A549 (cell line): Measurements from ENCODE around the gene ACACA. TPM values are rescaled to one million over a fixed set of nuclear protein-coding genes. Genes with fewer than 3 reads are reported as not detected.

ENCODE experiments used
- ATAC-seq, 2 experiments: fragments of 200-7000 bp in 1 of 2; fragments of >200 bp in 1 of 2; cut with Nextera tagmentation in 1 of 2; cut with Tn5 transposase in 1 of 2; 3 replicates each; pipeline versions ENCODE4 v1.8.0 to v1.9.1; 2018 to 2020; ENCODE audit warnings: mild to moderate bottlenecking in 1 of 2, moderate library complexity in 1 of 2
- CTCF ChIA-PET: fragments of 300-600 bp; sonication (Branson Sonifier 250); formaldehyde crosslinking; extraction: SDS; loops from one replicate; lab custom pipeline; 2021; ENCODE audit warnings: antibody characterized with exemption, inconsistent platforms; lab: Yijun Ruan, JAX
- POLR2A ChIA-PET: fragments of 350-600 bp; formaldehyde crosslinking; extraction: SDS; loops from one replicate; lab custom pipeline; 2021; ENCODE audit warnings: antibody characterized with exemption, inconsistent platforms; lab: Yijun Ruan, JAX
- DNase-seq, 2 experiments: peaks; one replicate each; pipeline versions ENCODE4 v3.0.0 to v3.0.0-alpha.2; 2011 to 2016; ENCODE audit warnings: low read depth in 1 of 2, low spot score in 1 of 2
- FAIRE-seq: peaks from 2 replicates; lab custom pipeline; 2011; peaks lifted over from hg19 to GRCh38; lab: Jason Lieb, UNC
- H3K27ac ChIP-seq, 2 experiments: fragments of >200 bp; sonication (Bioruptor Twin); formaldehyde crosslinking; 3 replicates each; pipeline ENCODE4 v1.5.1; 2016 to 2017
- H3K4me1 ChIP-seq: fragments of >200 bp; sonication (Bioruptor Twin); formaldehyde crosslinking; 3 replicates; pipeline ENCODE4 v1.6.1; 2016
- H3K4me2 ChIP-seq: fragments of >200 bp; sonication (Bioruptor Twin); formaldehyde crosslinking; 3 replicates; pipeline ENCODE4 v1.6.1; 2016
- H3K4me3 ChIP-seq: fragments of >200 bp; sonication (Bioruptor Twin); formaldehyde crosslinking; 3 replicates; pipeline ENCODE4 v1.5.1; 2016
- H3K9me3 ChIP-seq: fragments of >200 bp; sonication (Bioruptor Twin); formaldehyde crosslinking; 3 replicates; pipeline ENCODE4 v1.6.1; 2016
- CBX8 ChIP-seq: fragments of 200-600 bp; sonication (generic); IDR thresholded peaks from 2 replicates; pipeline ENCODE4 v1.6.1; 2016
- CHD2 ChIP-seq: fragments of 150-350 bp; IDR thresholded peaks from 2 replicates; pipeline ENCODE4 v1.6.1; 2014; ENCODE audit warnings: low read length; ENCODE audit not compliant: partially characterized antibody
- CTCF ChIP-seq: fragments of >200 bp; sonication (Bioruptor Twin); formaldehyde crosslinking; IDR thresholded peaks from 3 replicates; pipeline ENCODE4 v1.5.1; 2016
- E2F6 ChIP-seq: IDR thresholded peaks from 2 replicates; pipeline ENCODE4 v1.6.1; 2012; ENCODE audit warnings: low read depth, borderline replicate concordance
- EP300 ChIP-seq, 2 experiments: fragments of >200 bp; sonication (Bioruptor Twin); formaldehyde crosslinking; IDR thresholded peaks; 2 replicates in 1 of 2; 3 replicates in 1 of 2; pipeline ENCODE4 v1.6.1; 2016 to 2017
- ESRRA ChIP-seq: fragments of 150-350 bp; IDR thresholded peaks from 2 replicates; pipeline ENCODE4 v1.6.1; 2014; ENCODE audit warnings: mild to moderate bottlenecking, low read length, borderline replicate concordance
- FOSB ChIP-seq: fragments of 250-450 bp; sonication (Bioruptor Pico); IDR thresholded peaks from 2 replicates; pipeline ENCODE4 v1.5.0; 2020; ENCODE audit warnings: mild to moderate bottlenecking, moderate library complexity
- FOXS1 ChIP-seq: fragments of 250-450 bp; sonication (Bioruptor Pico); IDR thresholded peaks from 2 replicates; pipeline ENCODE4 v1.5.0; 2020; ENCODE audit warnings: mild to moderate bottlenecking, moderate library complexity
- GATA3 ChIP-seq: IDR thresholded peaks from 2 replicates; pipeline ENCODE4 v1.6.1; 2012; ENCODE audit warnings: borderline replicate concordance
- HDAC2 ChIP-seq: fragments of 200-600 bp; sonication (generic); IDR thresholded peaks from 2 replicates; pipeline ENCODE4 v1.6.1; 2016
- HMGXB4 ChIP-seq: fragments of 250-450 bp; sonication (Bioruptor Pico); IDR thresholded peaks from 2 replicates; pipeline ENCODE4 v1.5.0; 2021; ENCODE audit warnings: mild to moderate bottlenecking, moderate library complexity, borderline replicate concordance
- HOXB5 ChIP-seq: fragments of 250-450 bp; sonication (Bioruptor Pico); IDR thresholded peaks from 2 replicates; pipeline ENCODE4 v1.5.0; 2020; ENCODE audit warnings: mild to moderate bottlenecking, moderate library complexity
- JUNB ChIP-seq: fragments of >200 bp; sonication (Bioruptor Twin); formaldehyde crosslinking; IDR thresholded peaks from 2 replicates; pipeline ENCODE4 v1.6.1; 2016
- MAFK ChIP-seq: fragments of 450-650 bp; IDR thresholded peaks from 2 replicates; pipeline ENCODE4 v1.6.1; 2014; ENCODE audit not compliant: partially characterized antibody
- MYC ChIP-seq: IDR thresholded peaks from 2 replicates; pipeline ENCODE4 v1.6.1; 2012; ENCODE audit warnings: mild to moderate bottlenecking, inconsistent platforms, low read length, improper control_type of control experiment, borderline replicate concordance
- POLR2AphosphoS2 ChIP-seq: conservative IDR thresholded peaks from 2 replicates; pipeline ENCODE4 v1.6.1; 2012; ENCODE audit warnings: low read length, improper control_type of control experiment, inconsistent platforms
- RCOR1 ChIP-seq: fragments of 150-350 bp; IDR thresholded peaks from 2 replicates; pipeline ENCODE4 v1.6.1; 2014; ENCODE audit warnings: antibody characterized with exemption, low read length, low read depth
- REST ChIP-seq: fragments of 200-600 bp; sonication (generic); IDR thresholded peaks from 2 replicates; pipeline ENCODE4 v1.6.1; 2016; ENCODE audit warnings: antibody characterized with exemption, mild to moderate bottlenecking, moderate library complexity
- RFX5 ChIP-seq: fragments of 450-650 bp; IDR thresholded peaks from 2 replicates; pipeline ENCODE4 v1.7.1; 2014; ENCODE audit warnings: antibody characterized with exemption, mild to moderate bottlenecking, moderate library complexity
- SMC3 ChIP-seq: fragments of >200 bp; sonication (Bioruptor Twin); formaldehyde crosslinking; IDR thresholded peaks from 3 replicates; pipeline ENCODE4 v1.6.1; 2018; ENCODE audit warnings: inconsistent platforms
- TFCP2L1 ChIP-seq: fragments of 250-450 bp; sonication (Bioruptor Pico); IDR thresholded peaks from 2 replicates; pipeline ENCODE4 v1.5.0; 2021; ENCODE audit warnings: mild to moderate bottlenecking
- TP53 ChIP-seq: fragments of 250-450 bp; sonication (Bioruptor Pico); IDR thresholded peaks from 2 replicates; pipeline ENCODE4 v1.5.0; 2021; ENCODE audit warnings: mild to moderate bottlenecking, moderate library complexity
- ZC3H11A ChIP-seq: fragments of 450-650 bp; IDR thresholded peaks from 2 replicates; pipeline ENCODE4 v1.6.1; 2014; ENCODE audit warnings: antibody characterized with exemption, mild to moderate bottlenecking
- ZFP36 ChIP-seq: fragments of 450-650 bp; IDR thresholded peaks from 2 replicates; pipeline ENCODE4 v1.6.1; 2014; ENCODE audit warnings: borderline replicate concordance; ENCODE audit not compliant: partially characterized antibody
- ZNF302 ChIP-seq: fragments of 250-450 bp; sonication (Bioruptor Pico); IDR thresholded peaks from 2 replicates; pipeline ENCODE4 v1.9.0; 2021; ENCODE audit warnings: inconsistent platforms, mild to moderate bottlenecking, moderate library complexity
- ZSCAN20 ChIP-seq: fragments of 250-450 bp; sonication (Bioruptor Pico); IDR thresholded peaks from 2 replicates; pipeline ENCODE4 v1.8.0; 2022; ENCODE audit warnings: mild to moderate bottlenecking, moderate library complexity
- WGBS: methylation state at CpG from one replicate; pipeline ENCODE4 v1.1.6; 2017; ENCODE audit errors: missing lambda C conversion rate; 5-methylcytosine and 5-hydroxymethylcytosine counted together
- polyA plus RNA-seq, 4 experiments: library from polyadenylated mRNA; depleted of rRNA in 3 of 4; stranded (reverse); fragments of >200 nt; fragmentation: RNase III in 1 of 4; extraction: RNeasy Plus Mini Kit Qiagen cat#74134 plus additional on column Dnase treatment in 1 of 4; gene quantifications; 2 replicates in 3 of 4; 3 replicates in 1 of 4; pipeline ENCODE4 v1.2.3, GENCODE V29; 2011 to 2017

The ACACA gene
- polyA plus RNA-seq, 2 of the 4 experiments (the other 2 are of a cell fraction): 51.8 to 112 TPM

- TF ChIP-seq HDAC2 (no peak), ZFP36 (no peak), JUNB (no peak), ESRRA (no peak), RCOR1 (no peak), POLR2AphosphoS2 (no peak)
- TF ChIP-seq, all 56 proteins: peak for 0
Measured at GRCh38 chr17:37211136-37211535, 195.5 kb downstream of the ACACA start (continued).

- 91% methylated on average over 1 of the region's 1 CpG for WGBS
- CTCF ChIA-PET: interaction anchor here (1.1 to 2.0 kb wide), 5 partner anchors 11 to 159 kb away, joined by 3 to 5 read pairs (median 4); no protein-coding TSS in a partner anchor
Measured at GRCh38 chr17:37207103-37207502, 199.5 kb downstream of the ACACA start.

GRCh38 chr17:37206299-37206698 lies 200.3 kb downstream of the ACACA start:
- Histone ChIP-seq H3K9me3 (no peaks in the 10 kb centered on the region), H3K27ac (no peak overlapping the region), H3K4me2 (no peak overlapping the region), H3K4me1 (no peaks in the 10 kb centered on the region), H3K4me3 (no peak overlapping the region)
- DNase-seq (no peak), ATAC-seq (no peak), FAIRE-seq (no peak)
- CTCF ChIA-PET: interaction anchor here (0.6 to 2.0 kb wide), 4 partner anchors 12 to 1285 kb away, joined by 4 to 5 read pairs (median 4); no protein-coding TSS in a partner anchor
- POLR2A ChIA-PET: no interaction called here
- TF ChIP-seq EP300 (IDR thresholded peaks at IDR 0.05) (no peak), MYC (no peak), FOXS1 (no peak), RFX5 (no peak), REST (no peak), GATA3 (no peak), TP53 (CRISPR knock-in tag) (no peak), ZSCAN20 (CRISPR knock-in tag) (no peak)

More at GRCh38 chr17:37207103-37207502, 199.5 kb downstream of the ACACA start:
- ATAC-seq: no peak
- no peak for DNase-seq
- Histone ChIP-seq H3K27ac (no peak overlapping the region), H3K4me3 (no peak overlapping the region), H3K4me1 (no peaks in the 10 kb centered on the region), H3K9me3 (no peaks in the 10 kb centered on the region), H3K4me2 (no peak overlapping the region)
- FAIRE-seq: no peak
- no peak for TF ChIP-seq HMGXB4 (CRISPR knock-in tag)
- no peak for TF ChIP-seq TFCP2L1
- no peak for TF ChIP-seq FOSB (CRISPR knock-in tag)
- no peak for TF ChIP-seq MAFK
- no peak for TF ChIP-seq ZNF302 (CRISPR knock-in tag)
- no peak for TF ChIP-seq E2F6
- TF ChIP-seq ZC3H11A: no peak
- TF ChIP-seq SMC3: no peak
- TF ChIP-seq HOXB5: no peak
- no peak for TF ChIP-seq FOXS1
- TF ChIP-seq CBX8: no peak
- TF ChIP-seq MYC: no peak
- no peak for TF ChIP-seq ESRRA
- TF ChIP-seq CHD2: no peak
- TF ChIP-seq CTCF: no peak
- POLR2A ChIA-PET: no interaction called here
